Trophoblast cell (in vitro differentiated cells and primary cell): ENCODE measurements around the gene FLT1.

Source experiments
- DNase-seq, 2 donors: peaks; one replicate each; pipeline ENCODE4 v3.0.0-alpha.2; 2016
- H2AFZ ChIP-seq: 2 replicates; pipeline ENCODE4 v1.6.1; 2013; ENCODE audit warnings: low read length, moderate library complexity, mild to moderate bottlenecking; ENCODE audit not compliant: insufficient read depth, poor library complexity
- H2AK5ac ChIP-seq: 2 replicates; pipeline ENCODE4 v1.6.1; 2013; ENCODE audit warnings: mild to moderate bottlenecking, low read length
- H2BK120ac ChIP-seq: 2 replicates; pipeline ENCODE4 v1.6.1; 2013; ENCODE audit warnings: low read length, mild to moderate bottlenecking, moderate library complexity; ENCODE audit not compliant: insufficient read depth, poor library complexity
- H2BK12ac ChIP-seq: 2 replicates; pipeline ENCODE4 v1.6.1; 2013; ENCODE audit warnings: mild to moderate bottlenecking, low read length, moderate library complexity
- H2BK5ac ChIP-seq: 2 replicates; pipeline ENCODE4 v1.6.1; 2013; ENCODE audit warnings: low read length, low read depth, moderate library complexity, mild to moderate bottlenecking; ENCODE audit not compliant: poor library complexity
- H3K14ac ChIP-seq: 2 replicates; pipeline ENCODE4 v1.6.1; 2013; ENCODE audit warnings: mild to moderate bottlenecking, low read length
- H3K18ac ChIP-seq: 2 replicates; pipeline ENCODE4 v1.6.1; 2013; ENCODE audit warnings: mild to moderate bottlenecking, low read length
- H3K23ac ChIP-seq: 2 replicates; pipeline ENCODE4 v1.6.1; 2013; ENCODE audit warnings: low read length
- H3K27ac ChIP-seq: 2 replicates; pipeline ENCODE4 v1.5.1; 2013; ENCODE audit warnings: low read depth, mild to moderate bottlenecking, inconsistent platforms, low read length, moderate library complexity
- H3K27me3 ChIP-seq: 2 replicates; pipeline ENCODE4 v1.6.1; 2013; ENCODE audit warnings: inconsistent platforms, mild to moderate bottlenecking, low read length, moderate library complexity; ENCODE audit not compliant: insufficient read depth
- H3K36me3 ChIP-seq, 2 experiments: 1 replicate in 1 of 2; 2 replicates in 1 of 2; pipeline ENCODE4 v1.6.1; 2013; ENCODE audit warnings: low read length in 2 of 2, mild to moderate bottlenecking in 2 of 2, moderate library complexity in 1 of 2; ENCODE audit not compliant: insufficient read depth in 2 of 2, control insufficient read depth in 1 of 2
- H3K4ac ChIP-seq: 2 replicates; pipeline ENCODE4 v1.6.1; 2013; ENCODE audit warnings: low read depth, mild to moderate bottlenecking, low read length, moderate library complexity
- H3K4me1 ChIP-seq, 2 experiments: 1 replicate in 1 of 2; 2 replicates in 1 of 2; pipeline ENCODE4 v1.6.1; 2013; ENCODE audit warnings: low read length in 2 of 2, mild to moderate bottlenecking in 2 of 2, moderate library complexity in 1 of 2; ENCODE audit not compliant: insufficient read depth in 2 of 2, control insufficient read depth in 1 of 2
- H3K4me2 ChIP-seq: 2 replicates; pipeline ENCODE4 v1.6.1; 2013; ENCODE audit warnings: inconsistent platforms, mild to moderate bottlenecking, low read length, moderate library complexity
- H3K4me3 ChIP-seq: 2 replicates; pipeline ENCODE4 v1.5.1; 2013; ENCODE audit warnings: mild to moderate bottlenecking, low read depth, low read length, inconsistent platforms
- H3K79me1 ChIP-seq: one replicate; pipeline ENCODE4 v1.6.1; 2013; ENCODE audit warnings: low read length
- H3K79me2 ChIP-seq: 2 replicates; pipeline ENCODE4 v1.6.1; 2013; ENCODE audit warnings: low read length, mild to moderate bottlenecking; ENCODE audit not compliant: control insufficient read depth, insufficient read depth, poor library complexity
- H3K9ac ChIP-seq: 2 replicates; pipeline ENCODE4 v1.6.1; 2013; ENCODE audit warnings: mild to moderate bottlenecking, low read length
- H3K9me3 ChIP-seq: 2 replicates; pipeline ENCODE4 v1.6.1; 2013; ENCODE audit warnings: low read depth, mild to moderate bottlenecking, control low read depth, inconsistent platforms, low read length; ENCODE audit not compliant: insufficient read depth
- H4K12ac ChIP-seq: 2 replicates; pipeline ENCODE4 v1.6.1; 2013; ENCODE audit warnings: low read depth, mild to moderate bottlenecking, low read length, moderate library complexity
- H4K8ac ChIP-seq: 2 replicates; pipeline ENCODE4 v1.6.1; 2013; ENCODE audit warnings: low read depth, mild to moderate bottlenecking, low read length, moderate library complexity
- H4K91ac ChIP-seq: one replicate; pipeline ENCODE4 v1.6.1; 2013; ENCODE audit warnings: low read depth, mild to moderate bottlenecking, low read length, moderate library complexity
- WGBS: extraction: QIAGEN DNeasy Blood & Tissue Kit; methylation state at CpG from one replicate; pipeline ENCODE4 v1.1.7; 2013; ENCODE audit warnings: missing lambda C conversion rate; ENCODE audit not compliant: insufficient read length, insufficient coverage; ENCODE audit errors: extremely low coverage; 5-methylcytosine and 5-hydroxymethylcytosine counted together

Gene FLT1

DNA sequence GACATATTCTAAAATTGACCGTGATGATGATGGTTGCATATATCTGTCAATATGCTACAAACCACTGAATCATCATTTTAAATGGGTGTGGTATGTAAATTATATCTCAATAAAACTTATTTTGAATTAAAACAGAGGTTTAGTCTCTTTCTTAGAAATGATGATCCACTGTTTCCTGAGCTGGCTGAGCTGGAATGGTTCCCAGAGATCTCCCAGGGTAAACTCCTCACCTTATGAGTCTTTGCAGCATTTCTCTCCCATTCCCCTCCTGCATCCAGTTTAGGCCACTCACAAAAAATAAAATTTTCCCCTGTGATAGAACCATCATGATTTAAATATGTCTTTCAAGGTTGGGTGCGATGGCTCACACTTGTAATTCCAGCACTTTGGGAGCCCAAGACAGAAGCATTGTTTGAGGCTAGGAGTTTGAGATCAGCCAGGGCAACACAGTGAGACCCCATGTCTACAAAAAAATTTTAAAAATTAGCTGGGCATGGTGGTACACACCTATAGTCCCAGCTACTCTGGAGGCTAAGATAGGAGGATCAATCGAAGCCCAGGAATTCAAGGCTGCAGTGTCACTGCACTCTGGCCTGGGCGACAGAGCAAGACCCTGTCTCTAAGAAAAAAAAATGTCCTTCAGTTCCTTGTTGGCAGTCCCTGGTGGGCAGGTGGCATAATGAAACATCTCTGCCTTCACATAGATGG lies 46.1 kb downstream of the FLT1 start:
- Histone ChIP-seq H4K91ac (no peak overlapping the region), H3K4me3 (no peak overlapping the region), H3K14ac (no peak overlapping the region), H4K12ac (no peak overlapping the region), H3K9me3 (no peaks in the 10 kb centered on the region), H3K27me3 (no peaks in the 10 kb centered on the region), H3K9ac (no peak overlapping the region), H3K4me1 (peaks cover 3 to 6% of the 10 kb centered on the region in 2 experiments), H2BK12ac (no peak overlapping the region), H3K36me3 (no peaks in the 10 kb centered on the region), H3K23ac (no peak overlapping the region), H3K4ac (no peak overlapping the region), H3K79me1 (no peaks in the 10 kb centered on the region), H2BK5ac (no peak overlapping the region), H2AFZ (no peak overlapping the region), H3K18ac (no peak overlapping the region), H3K79me2 (no peaks in the 10 kb centered on the region), H3K27ac (no peak overlapping the region), H3K4me2 (no peak overlapping the region), H2AK5ac (no peak overlapping the region), H4K8ac (no peak overlapping the region), H2BK120ac (no peak overlapping the region)
- DNase-seq: peak in 1 of 2 donors; percentile 56
- WGBS: no CpG with 5 or more reads among the region's 4 CpGs

DNA sequence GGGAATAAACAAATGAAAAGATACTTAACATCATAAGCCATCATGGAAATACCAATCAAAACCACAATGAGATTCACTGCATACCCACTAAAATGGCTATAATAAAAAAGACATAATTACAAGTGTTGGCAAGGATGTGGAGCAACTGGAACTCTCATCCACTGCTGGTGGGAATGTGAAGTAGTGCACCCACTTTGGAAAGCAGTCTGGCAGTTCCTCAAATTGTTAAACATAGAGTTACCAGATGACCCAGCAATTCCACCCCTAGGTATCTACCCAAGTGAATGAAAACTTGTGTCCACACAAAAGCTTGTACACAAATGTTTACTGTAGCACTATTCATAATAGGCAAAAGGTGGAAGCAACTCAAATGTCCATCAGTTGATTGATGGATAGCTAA lies 46.9 kb downstream of the FLT1 start:
- H3K4me1 ChIP-seq: peaks cover 3 to 6% of the 10 kb centered on the region in 2 experiments
- no peak overlapping the region for H3K14ac ChIP-seq
- no peaks in the 10 kb centered on the region for H3K27me3 ChIP-seq
- H2AK5ac ChIP-seq: no peak overlapping the region
- H4K91ac ChIP-seq: no peak overlapping the region
- no peak overlapping the region for H2BK120ac ChIP-seq
- H4K8ac ChIP-seq: no peak overlapping the region
- no peak overlapping the region for H3K27ac ChIP-seq
- no peak overlapping the region for H3K23ac ChIP-seq
- no peak overlapping the region for H3K4me2 ChIP-seq
- no peak overlapping the region for H3K4me3 ChIP-seq
- H2AFZ ChIP-seq: no peak overlapping the region
- H3K36me3 ChIP-seq: no peaks in the 10 kb centered on the region
- H2BK12ac ChIP-seq: no peak overlapping the region
- H2BK5ac ChIP-seq: no peak overlapping the region
- no peak overlapping the region for H3K9ac ChIP-seq
- peak in 1 of 2 donors; percentile 57 for DNase-seq
- no peak overlapping the region for H3K4ac ChIP-seq
- no peaks in the 10 kb centered on the region for H3K79me2 ChIP-seq
- no peak overlapping the region for H4K12ac ChIP-seq
- H3K79me1 ChIP-seq: no peaks in the 10 kb centered on the region
- H3K18ac ChIP-seq: no peak overlapping the region
- no peaks in the 10 kb centered on the region for H3K9me3 ChIP-seq

DNA sequence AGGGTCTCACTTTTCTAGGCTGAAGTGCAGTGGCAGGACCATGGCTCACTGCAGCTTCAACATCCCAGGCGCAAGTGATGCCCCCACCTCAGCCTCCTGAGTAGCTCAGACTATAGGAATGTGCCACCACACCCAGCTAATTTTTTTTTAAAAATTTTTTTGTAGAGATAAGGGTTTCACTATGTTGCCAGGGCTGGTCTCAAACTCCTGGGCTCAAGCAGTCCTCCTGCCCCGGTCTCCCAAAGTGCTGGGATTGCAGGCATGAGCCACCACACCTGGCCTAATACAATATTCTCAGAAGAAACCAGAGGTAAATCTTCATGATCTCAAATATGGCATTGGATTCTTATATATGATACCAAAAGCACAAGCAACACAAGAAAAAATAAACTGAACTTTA lies 47.7 kb downstream of the FLT1 start:
- Histone ChIP-seq H4K12ac (no peak overlapping the region), H3K9me3 (no peaks in the 10 kb centered on the region), H2AK5ac (no peak overlapping the region), H3K9ac (no peak overlapping the region), H2BK5ac (no peak overlapping the region), H3K4ac (no peak overlapping the region), H3K4me2 (no peak overlapping the region), H3K79me2 (no peaks in the 10 kb centered on the region), H4K91ac (no peak overlapping the region), H2AFZ (no peak overlapping the region), H4K8ac (no peak overlapping the region), H3K36me3 (no peaks in the 10 kb centered on the region), H3K79me1 (no peaks in the 10 kb centered on the region), H3K27me3 (no peaks in the 10 kb centered on the region), H3K23ac (no peak overlapping the region), H3K14ac (no peak overlapping the region), H3K27ac (no peak overlapping the region), H2BK120ac (no peak overlapping the region), H3K4me3 (no peak overlapping the region), H3K18ac (no peak overlapping the region), H2BK12ac (no peak overlapping the region), H3K4me1 (peaks cover 3 to 6% of the 10 kb centered on the region in 2 experiments)
- WGBS: no CpG with 5 or more reads among the region's 2 CpGs
- DNase-seq: peak; percentile 56 to 76

DNA sequence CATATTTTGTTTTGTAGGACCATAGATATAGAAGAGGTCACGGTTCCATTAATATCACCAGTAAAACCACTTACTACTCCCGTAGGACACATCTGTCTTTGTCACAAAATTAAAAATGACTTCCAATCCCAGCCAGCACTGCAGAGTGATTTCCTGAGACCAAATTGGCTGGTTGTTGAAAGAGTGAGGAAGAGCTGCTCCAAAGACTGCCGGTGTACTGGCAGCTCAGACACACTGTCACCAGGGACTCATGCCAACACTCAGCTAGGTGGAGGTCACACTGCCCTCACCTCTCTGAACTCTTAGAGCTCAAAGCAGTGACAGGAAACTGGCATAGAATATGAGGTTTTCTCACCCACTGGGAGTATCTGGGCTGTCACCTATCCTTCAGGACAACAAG lies 52.1 kb downstream of the FLT1 start:
- Histone ChIP-seq H3K14ac (no peak overlapping the region), H4K91ac (no peak overlapping the region), H2BK12ac (no peak overlapping the region), H2BK5ac (no peak overlapping the region), H2AFZ (no peak overlapping the region), H3K18ac (no peak overlapping the region), H3K23ac (no peak overlapping the region), H3K27ac (no peak overlapping the region), H3K27me3 (no peaks in the 10 kb centered on the region), H3K9me3 (no peaks in the 10 kb centered on the region), H3K79me2 (no peaks in the 10 kb centered on the region), H3K4me1 (no peaks in the 10 kb centered on the region), H4K12ac (no peak overlapping the region), H3K9ac (no peak overlapping the region), H2AK5ac (no peak overlapping the region), H4K8ac (no peak overlapping the region), H2BK120ac (no peak overlapping the region), H3K4me2 (no peak overlapping the region), H3K4me3 (no peak overlapping the region), H3K79me1 (no peaks in the 10 kb centered on the region), H3K36me3 (no peaks in the 10 kb centered on the region), H3K4ac (no peak overlapping the region)
- no peak for DNase-seq
- no CpG with 5 or more reads among the region's 3 CpGs for whole genome bisulfite sequencing
